SK-MEL-5 (cell line): ENCODE data around the gene UHRF2. TPM values are rescaled to one million over a fixed set of nuclear protein-coding genes. Genes with fewer than 3 reads are reported as not detected.
"Not testable (repeated sequence)": the region's sequence is repeated elsewhere in the genome, so short reads cannot be mapped to it uniquely, and the experiment has no call there.

Source experiments
- DNase-seq: peaks from one replicate; pipeline ENCODE4 v3.0.0-alpha.2; 2016; ENCODE audit warnings: low read depth, low spot score
- in situ Hi-C: cut with HindIII; loops from 2 replicates; pipeline ENCODE4 v1.10.0; 2016; ENCODE audit warnings: low sequenced_read_pairs, high pct_unique_total_duplicates, low pct_unique_long_range_greater_than_20kb
- polyA plus RNA-seq, 2 experiments: library from polyadenylated mRNA; depleted of rRNA; stranded (reverse); fragments of >200 nt; gene quantifications; 2 replicates each; pipeline ENCODE4 v1.2.3, GENCODE V29; 2015
- total RNA-seq: library from RNA; depleted of rRNA; stranded (reverse); fragments of >200 nt; shearing (Covaris generic); gene quantifications from 2 replicates; pipeline ENCODE4 v1.2.3, GENCODE V29; 2014; rRNA removed

Gene UHRF2
- total RNA-seq = 21.3 and 22.1 TPM in 2 replicates
- polyA plus RNA-seq (2015; cell fraction: cytosol; rRNA removed) = 10.8 and 13.5 TPM in 2 replicates
- polyA plus RNA-seq (2015; cell fraction: nucleus; rRNA removed) = 163 and 196 TPM in 2 replicates

DNA sequence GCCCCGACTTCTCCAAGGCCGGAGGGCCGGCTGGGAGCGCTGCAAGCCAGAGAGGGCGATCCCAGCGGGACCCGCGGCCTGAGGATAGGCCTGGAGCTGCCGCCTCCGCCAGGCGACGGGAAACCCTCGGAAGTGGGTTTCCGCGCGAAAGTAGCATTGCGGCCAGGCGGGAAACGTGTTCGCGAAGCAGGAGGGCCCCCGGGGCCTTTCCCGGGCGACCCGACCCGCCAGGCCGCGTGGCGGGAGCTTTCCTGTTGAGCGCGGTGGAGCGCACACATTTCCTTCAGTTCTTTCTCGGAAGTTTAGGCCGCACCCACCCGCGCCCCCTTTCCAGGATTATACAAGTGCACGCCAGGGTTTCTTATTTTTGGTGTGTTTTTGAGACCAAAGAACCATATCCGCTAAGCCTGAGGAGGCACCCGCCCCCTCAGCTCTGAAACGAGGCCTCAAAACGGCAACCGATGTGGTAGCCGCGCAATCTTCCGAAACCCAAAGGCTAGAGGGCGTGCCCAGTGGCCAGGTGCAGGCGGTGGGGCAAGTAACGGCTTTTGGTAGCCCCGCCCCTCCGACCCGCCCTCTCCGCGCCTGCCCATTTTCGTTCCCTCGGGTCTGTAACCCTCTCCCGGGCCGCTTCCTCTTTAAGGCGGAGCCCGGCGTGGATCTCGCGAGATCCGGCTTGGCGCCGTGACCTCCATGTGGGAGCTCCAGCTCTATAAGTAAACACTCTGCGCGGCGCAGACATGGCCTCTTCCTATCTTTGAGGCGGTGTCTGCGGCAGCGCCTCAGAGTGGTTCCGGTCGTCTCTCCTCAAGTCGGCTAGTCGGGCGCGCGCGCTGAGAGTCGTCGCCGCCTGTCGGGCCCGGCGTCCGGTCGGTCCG is at the start of gene UHRF2:
TSS of gene UHRF2 (plus strand) at position 713 of the 878 bp plus-strand sequence. CDS start 292 bp downstream, outside the sequence.
- peak; percentile 94 for DNase-seq
- in situ Hi-C loops = no loop called here

- DNase-seq = no peak
- in situ Hi-C loops = no loop called here
Measured at GRCh38 chr9:6367128-6367890, 45.7 kb upstream of the UHRF2 start.

- DNase-seq = no peak
- in situ Hi-C loops = no loop called here
Measured at GRCh38 chr9:6368831-6369230, 44.2 kb upstream of the UHRF2 start.

GRCh38 chr9:6381477-6382012 is 31.5 kb upstream of the UHRF2 start:
- DNase-seq, in situ Hi-C loops: not testable (repeated sequence)

DNA sequence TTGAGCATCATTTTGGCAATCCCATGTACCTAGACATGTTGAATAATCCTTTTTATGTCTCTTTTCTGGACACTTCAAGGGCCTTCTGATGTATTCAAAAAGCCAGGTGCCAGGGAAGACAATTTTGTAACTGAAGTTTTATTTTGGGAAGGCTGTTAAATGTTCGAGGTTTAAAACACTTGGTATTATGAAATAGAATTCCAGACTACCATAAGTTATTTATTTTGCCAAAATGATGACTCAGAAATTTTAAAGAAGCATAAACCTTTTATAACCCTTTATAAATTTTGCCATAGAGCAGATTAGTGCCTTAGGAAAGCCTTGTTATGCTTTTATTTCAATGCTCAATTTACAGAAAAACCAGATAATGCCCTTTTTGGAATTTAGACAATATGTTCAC is 30.3 kb upstream of the UHRF2 start:
- in situ Hi-C loops = no loop called here
- no peak for DNase-seq

GRCh38 chr9:6383551-6384225 is 29.3 kb upstream of the UHRF2 start:
- in situ Hi-C loops = no loop called here
- no peak for DNase-seq

DNA sequence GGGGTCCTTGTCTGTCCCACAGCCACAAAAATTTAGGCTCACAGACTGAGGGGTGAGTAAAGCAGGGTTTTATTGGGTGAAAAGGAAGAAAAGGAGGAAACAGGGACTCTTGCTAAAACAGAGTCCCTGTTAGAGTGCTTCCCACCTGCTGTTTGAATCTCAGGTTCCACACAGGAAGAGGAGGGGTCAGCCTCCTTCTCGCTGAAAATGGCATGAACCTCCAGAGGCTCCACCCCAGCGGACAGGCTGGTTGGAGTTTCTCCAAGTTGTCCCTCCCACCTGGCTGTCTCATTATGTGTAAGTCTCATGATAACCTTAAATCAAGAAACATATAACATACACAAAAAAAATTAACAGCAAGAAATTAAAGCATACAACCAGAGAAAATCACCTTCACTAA is 28.3 kb upstream of the UHRF2 start:
- DNase-seq = no peak
- in situ Hi-C loops = no loop called here

DNA sequence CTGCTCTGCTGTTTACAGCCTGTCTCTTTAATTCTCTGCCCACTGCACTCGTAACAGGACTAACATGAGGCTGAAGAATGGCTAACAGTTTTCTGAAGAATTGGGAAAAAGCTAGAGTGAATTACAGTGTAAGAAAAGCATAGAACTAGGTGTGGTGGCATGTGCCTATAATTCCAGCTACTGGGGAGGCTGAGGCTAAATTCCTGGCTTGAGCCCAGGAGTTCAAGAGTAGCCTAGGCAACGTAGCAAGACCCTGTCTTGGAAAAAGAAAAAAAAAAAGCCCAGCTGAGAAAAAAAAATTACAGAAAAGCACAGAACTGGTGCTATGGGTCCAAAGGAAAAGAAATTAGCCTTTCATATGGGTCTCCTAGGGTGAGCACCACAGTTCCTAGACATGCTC is 13.9 kb upstream of the UHRF2 start:
- in situ Hi-C loops = no loop called here
- DNase-seq = no peak

- in situ Hi-C loops = no loop called here
- no peak for DNase-seq
Measured at GRCh38 chr9:6405371-6405770, 7.6 kb upstream of the UHRF2 start.

DNA sequence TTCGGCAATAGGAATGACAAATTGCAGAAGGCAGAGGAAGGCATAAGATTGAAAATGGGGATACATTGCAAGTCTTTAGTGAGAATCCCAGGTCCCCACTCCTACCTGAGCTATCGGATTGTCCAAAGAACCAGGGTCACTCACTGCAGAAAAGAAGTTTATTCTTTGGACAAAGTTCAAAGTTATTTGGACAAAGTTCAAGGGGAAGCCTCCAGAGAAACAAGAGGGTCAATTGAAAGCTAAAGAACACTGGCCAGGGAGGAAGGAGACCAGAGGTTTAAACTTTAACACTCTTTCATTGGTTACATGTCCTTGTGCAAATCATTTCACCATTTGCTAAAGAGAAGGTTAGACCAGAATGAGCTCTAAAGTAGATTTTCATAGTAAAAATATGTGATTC is 5.2 kb upstream of the UHRF2 start:
- no peak for DNase-seq
- in situ Hi-C loops = no loop called here

GRCh38 chr9:6408320-6408719 is 4.7 kb upstream of the UHRF2 start:
- in situ Hi-C loops = no loop called here
- DNase-seq = no peak

DNA sequence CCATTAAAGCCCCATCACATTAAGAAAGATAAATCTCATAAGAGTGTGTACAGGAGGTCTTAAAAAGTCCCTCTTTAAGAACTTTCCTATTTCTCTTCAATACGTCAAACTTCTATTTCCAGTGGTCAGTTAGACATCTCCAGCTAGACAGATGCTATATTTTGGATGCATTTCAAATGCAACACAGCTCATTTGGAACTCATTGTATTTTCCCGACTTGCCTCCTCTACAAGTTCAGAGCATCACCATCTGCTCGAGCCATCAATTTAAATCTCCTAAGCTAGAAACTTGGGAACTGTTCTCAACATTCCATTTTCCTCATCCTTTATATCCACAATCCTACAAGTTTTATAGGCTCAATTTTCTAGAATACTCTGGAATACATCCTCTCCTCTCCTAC is 3.2 kb upstream of the UHRF2 start:
- no peak for DNase-seq
- in situ Hi-C loops = no loop called here

GRCh38 chr9:6410633-6411032 is 2.4 kb upstream of the UHRF2 start:
- DNase-seq = no peak
- in situ Hi-C loops = no loop called here

DNA sequence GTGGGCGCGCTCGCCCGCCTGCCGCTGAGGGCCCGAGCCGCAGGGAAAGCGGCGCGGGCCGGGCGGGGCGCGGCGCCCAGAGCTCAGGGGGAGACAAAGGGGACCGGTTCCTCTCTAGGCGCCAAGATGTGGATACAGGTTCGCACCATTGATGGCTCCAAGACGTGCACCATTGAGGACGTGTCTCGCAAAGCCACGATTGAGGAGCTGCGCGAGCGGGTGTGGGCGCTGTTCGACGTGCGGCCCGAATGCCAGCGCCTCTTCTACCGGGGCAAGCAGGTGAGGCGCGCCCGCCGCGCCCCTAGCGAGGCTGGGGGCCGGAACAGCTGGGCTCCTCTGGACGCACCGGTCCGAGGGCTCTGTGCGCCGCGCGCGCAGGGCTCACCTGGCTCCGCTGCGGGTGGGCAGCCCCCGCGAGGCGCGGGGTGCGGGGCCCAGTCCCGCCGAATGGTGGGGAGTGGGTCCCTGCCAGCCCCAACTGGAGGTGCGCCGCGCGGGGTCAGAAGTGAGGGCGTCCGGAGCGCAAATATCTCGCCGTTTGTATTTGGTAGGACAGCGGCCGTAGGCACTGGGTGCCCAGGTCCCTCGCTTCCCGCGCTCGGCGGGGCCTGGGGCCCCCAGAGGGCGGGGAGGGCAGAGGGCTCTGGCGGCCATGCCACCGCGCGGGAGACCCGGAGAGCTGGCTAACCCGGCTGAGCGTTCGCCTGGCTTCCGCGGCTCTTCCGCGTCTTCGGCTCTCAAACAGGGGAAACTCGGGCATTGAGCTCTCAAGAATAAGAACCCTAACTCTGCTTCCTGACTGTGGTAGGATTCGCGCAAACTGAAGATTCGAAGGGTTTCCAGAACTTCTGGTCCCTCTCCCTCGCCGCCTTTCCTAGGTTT is 607 bp downstream of the UHRF2 start:
- DNase-seq = peak; percentile 7

DNA sequence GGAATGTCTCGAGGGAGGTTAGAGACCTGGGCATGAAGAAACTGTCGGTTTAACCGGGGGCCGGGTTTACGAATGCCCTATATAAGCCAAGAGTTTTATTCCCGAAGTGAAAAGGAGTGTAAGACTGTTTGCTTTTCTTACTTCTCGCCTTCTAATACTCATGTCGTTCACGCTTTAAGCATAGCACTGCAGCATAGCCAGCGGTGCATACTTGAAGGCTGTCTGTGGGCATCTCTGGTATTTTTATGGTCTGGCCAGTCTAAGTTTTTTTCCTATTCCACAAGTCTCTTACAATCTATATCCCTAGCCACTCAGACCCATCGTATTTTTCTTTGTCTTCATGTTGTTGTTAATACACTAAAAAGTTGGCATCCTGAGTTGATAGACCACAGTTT is 1.2 kb downstream of the UHRF2 start:
- in situ Hi-C loops = no loop called here
- peak; percentile 5 for DNase-seq

More for the DNA sequence above, 607 bp downstream of the UHRF2 start:
- in situ Hi-C loops = no loop called here

DNA sequence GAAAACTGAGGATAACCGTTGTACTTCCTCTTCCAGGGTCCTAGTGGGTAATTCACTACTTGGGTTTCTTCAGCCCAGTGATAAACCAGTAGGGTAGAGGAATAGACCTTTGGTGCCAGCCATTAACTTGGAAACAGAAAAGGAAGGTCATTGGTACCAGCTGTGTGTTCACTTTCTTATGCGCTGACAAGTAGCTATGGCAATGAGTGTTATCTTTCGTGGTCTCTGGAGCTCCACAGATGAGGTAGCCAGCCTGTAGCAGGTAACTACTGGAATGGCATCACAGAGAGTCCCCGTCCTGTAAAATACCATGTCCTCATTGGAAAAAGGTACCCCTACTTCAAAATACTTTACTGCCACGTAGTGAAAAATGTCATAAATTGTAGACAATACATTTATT is 2.3 kb downstream of the UHRF2 start:
- DNase-seq = no peak
- in situ Hi-C loops = no loop called here

- in situ Hi-C loops = no loop called here
- DNase-seq = no peak
Measured at GRCh38 chr9:6417186-6417585, 4.2 kb downstream of the UHRF2 start.
